B cell (primary cell): ENCODE data around the gene EGFR. TPM values are rescaled to one million over a fixed set of nuclear protein-coding genes. Genes with fewer than 3 reads are reported as not detected.

Experiments used
- ATAC-seq: fragments of 200-7000 bp; cut with Tn5 transposase; one replicate; pipeline ENCODE4 v1.10.0; 2021; ENCODE audit warnings: low read depth, mild to moderate bottlenecking, moderate number of reproducible peaks, moderate library complexity
- CTCF ChIA-PET: fragments of 350-600 bp; sonication (Branson Sonifier 250); formaldehyde crosslinking; loops from one replicate; lab custom pipeline; 2021; ENCODE audit warnings: antibody characterized with exemption, inconsistent platforms; lab: Charles Lee
- POLR2A ChIA-PET: fragments of 350-600 bp; sonication (Branson Sonifier 250); formaldehyde crosslinking; loops from one replicate; lab custom pipeline; 2021; ENCODE audit warnings: antibody characterized with exemption; lab: Charles Lee
- DNase-seq: peaks from one replicate; pipeline ENCODE4 v3.0.0; 2013
- H2AFZ ChIP-seq: 2 replicates; pipeline ENCODE4 v1.6.1; 2012; ENCODE audit warnings: mild to moderate bottlenecking, low read depth, low read length; ENCODE audit not compliant: insufficient read depth, poor library complexity, severe bottlenecking
- H3K27ac ChIP-seq, 2 donors: 1 replicate in 1 of 2; 2 replicates in 1 of 2; pipeline ENCODE4 v1.5.1; 2012 to 2013; ENCODE audit warnings: low read length in 2 of 2, mild to moderate bottlenecking in 2 of 2, moderate library complexity in 1 of 2
- H3K27me3 ChIP-seq, 4 experiments: fragments of 200-600 bp in 1 of 4; sonication (generic) in 1 of 4; replicated peaks in 1 of 4; 1 replicate in 2 of 4; 2 replicates in 2 of 4; pipeline versions ENCODE4 v1.6.1 to v1.7.0; 2013 to 2016; ENCODE audit warnings: low read length in 3 of 4, mild to moderate bottlenecking in 2 of 4, mixed read lengths in 1 of 4, moderate library complexity in 1 of 4; ENCODE audit not compliant: insufficient read depth in 4 of 4, control insufficient read depth in 3 of 4; ENCODE audit errors: control extremely low read depth in 1 of 4
- H3K36me3 ChIP-seq, 2 experiments: replicated peaks in 1 of 2; 1 replicate in 1 of 2; 2 replicates in 1 of 2; pipeline versions ENCODE4 v1.6.1 to v1.7.1; 2013; ENCODE audit warnings: low read length in 1 of 2; ENCODE audit not compliant: insufficient read depth in 2 of 2, control insufficient read depth in 1 of 2; ENCODE audit errors: control extremely low read depth in 1 of 2, extremely low read depth in 1 of 2
- H3K4me1 ChIP-seq, 2 donors: fragments of 200-600 bp in 1 of 2; sonication (generic) in 1 of 2; 1 replicate in 1 of 2; 2 replicates in 1 of 2; pipeline versions ENCODE4 v1.5.1 to v1.6.1; 2013 to 2017; ENCODE audit warnings: low read length in 2 of 2; ENCODE audit not compliant: control insufficient read depth in 2 of 2, insufficient read depth in 2 of 2
- H3K4me2 ChIP-seq: replicated peaks from 2 replicates; pipeline ENCODE3; 2012; ENCODE audit warnings: mild to moderate bottlenecking, low read depth, low read length; ENCODE audit not compliant: poor library complexity, severe bottlenecking
- H3K4me3 ChIP-seq, 5 experiments: fragments of 200-600 bp in 1 of 5; sonication (generic) in 1 of 5; 1 replicate in 3 of 5; 2 replicates in 2 of 5; pipeline versions ENCODE4 v1.5.1 to v1.7.0; 2011 to 2016; ENCODE audit warnings: low read length in 4 of 5, mild to moderate bottlenecking in 4 of 5, low read depth in 2 of 5, control low read depth in 1 of 5, moderate library complexity in 1 of 5; ENCODE audit not compliant: insufficient read depth in 1 of 5; ENCODE audit errors: control extremely low read depth in 1 of 5, extremely low read depth in 1 of 5
- H3K79me2 ChIP-seq: fragments of 200-600 bp; sonication (generic); one replicate; pipeline ENCODE4 v1.6.0; 2016; ENCODE audit warnings: low read length; ENCODE audit not compliant: control insufficient read depth, insufficient read depth
- H3K9ac ChIP-seq: fragments of 200-600 bp; sonication (generic); 2 replicates; pipeline ENCODE4 v1.6.1; 2017; ENCODE audit warnings: mild to moderate bottlenecking, low read length, moderate library complexity
- H3K9me3 ChIP-seq, 3 donors: one replicate each; pipeline versions ENCODE4 v1.6.1 to v1.7.1; 2013; ENCODE audit warnings: low read length in 2 of 3; ENCODE audit not compliant: control insufficient read depth in 2 of 3, insufficient read depth in 1 of 3; ENCODE audit errors: control extremely low read depth in 1 of 3
- H4K20me1 ChIP-seq: 2 replicates; pipeline ENCODE4 v1.6.0; 2012; ENCODE audit warnings: mild to moderate bottlenecking, low read length; ENCODE audit not compliant: insufficient read depth, control insufficient read depth, poor library complexity, severe bottlenecking
- H3K27ac Mint-ChIP-seq: one replicate; pipeline ENCODE4 v1.8.0; 2021; ENCODE audit warnings: mixed read lengths
- H3K27me3 Mint-ChIP-seq: one replicate; pipeline ENCODE4 v1.8.0; 2021; ENCODE audit warnings: mixed read lengths
- H3K4me1 Mint-ChIP-seq: one replicate; pipeline ENCODE4 v1.8.0; 2021; ENCODE audit warnings: mixed read lengths
- H3K4me3 Mint-ChIP-seq: one replicate; pipeline ENCODE4 v1.8.0; 2021; ENCODE audit warnings: mixed read lengths
- H3K9me3 Mint-ChIP-seq: one replicate; pipeline ENCODE4 v1.8.0; 2022; ENCODE audit warnings: mixed read lengths; ENCODE audit not compliant: insufficient read depth
- CTCF ChIP-seq: fragments of 200-600 bp; IDR thresholded peaks from one replicate; pipeline ENCODE4 v1.8.0; 2022; ENCODE audit warnings: antibody characterized with exemption, mild to moderate bottlenecking
- EZH2 ChIP-seq: IDR thresholded peaks from 2 replicates; pipeline ENCODE4 v1.6.1; 2012; ENCODE audit warnings: borderline replicate concordance, low read depth, mild to moderate bottlenecking, moderate library complexity, low read length; ENCODE audit not compliant: insufficient read depth, poor library complexity, severe bottlenecking
- WGBS: methylation state at CpG from one replicate; pipeline ENCODE4 v1.1.5; 2013; ENCODE audit warnings: missing lambda C conversion rate; ENCODE audit not compliant: insufficient coverage; 5-methylcytosine and 5-hydroxymethylcytosine counted together
- intact Hi-C: fragments of 100-400 bp; cut with micrococcal nuclease; formaldehyde crosslinking; loops from one replicate; pipeline ENCODE4 v1.10.0; 2022
- polyA plus RNA-seq: library from polyadenylated mRNA; depleted of rRNA; stranded (reverse); fragments of >200 nt; gene quantifications from 2 replicates; pipeline ENCODE4 v1.2.3, GENCODE V29; 2012
- total RNA-seq, 2 donors: library from RNA; stranded (reverse); fragments of 120-200 nt in 1 of 2; gene quantifications; 1 replicate in 1 of 2; 2 replicates in 1 of 2; pipeline versions ENCODE4 v1.2.3 to v1.2.4, GENCODE V29; 2013 to 2022

EGFR gene
- total and polyA plus RNA-seq, 2 donors (not counting 1 experiment from before 2014, with no cell fraction given), result not detected

- ChIA-PET CTCF (no interaction called here), POLR2A (no interaction called here)
- Histone ChIP-seq H3K36me3 (no peaks in the 10 kb centered on the region), H3K79me2 (no peaks in the 10 kb centered on the region), H2AFZ (no peak overlapping the region), H3K4me2 (no peak overlapping the region), H3K9me3 (peaks cover 0 to 11% (median 0%) of the 10 kb centered on the region in 3 donors), H3K4me3 (no peak overlapping the region), H3K27me3 (no peaks in the 10 kb centered on the region), H3K27ac (no peak overlapping the region), H3K9ac (no peak overlapping the region), H4K20me1 (no peaks in the 10 kb centered on the region), H3K4me1 (no peaks in the 10 kb centered on the region)
- ATAC-seq, result no peak
- intact Hi-C loops, result no loop called here
- Mint-ChIP-seq H3K4me1 (no peaks in the 10 kb centered on the region), H3K4me3 (no peak overlapping the region), H3K9me3 (peaks cover 4% of the 10 kb centered on the region), H3K27me3 (peaks cover 37% of the 10 kb centered on the region), H3K27ac (no peak overlapping the region)
- TF ChIP-seq CTCF (no peak), EZH2 (no peak)
- DNase-seq, result no peak
- WGBS, result 80% methylated on average over 3 of the region's 8 CpGs
Observed at GRCh38 chr7:55147101-55147500, 128.3 kb downstream of the EGFR start.

- Histone ChIP-seq H4K20me1 (no peaks in the 10 kb centered on the region), H3K4me3 (no peak overlapping the region), H3K9me3 (peaks cover 0 to 13% (median 0%) of the 10 kb centered on the region in 3 donors), H2AFZ (no peak overlapping the region), H3K4me2 (no peak overlapping the region), H3K27ac (no peak overlapping the region), H3K9ac (no peak overlapping the region), H3K4me1 (no peaks in the 10 kb centered on the region), H3K79me2 (no peaks in the 10 kb centered on the region), H3K27me3 (no peaks in the 10 kb centered on the region), H3K36me3 (no peaks in the 10 kb centered on the region)
- Mint-ChIP-seq H3K4me3 (no peak overlapping the region), H3K4me1 (no peaks in the 10 kb centered on the region), H3K27ac (no peak overlapping the region), H3K9me3 (peaks cover 4% of the 10 kb centered on the region), H3K27me3 (peaks cover 37% of the 10 kb centered on the region)
- ChIA-PET POLR2A (no interaction called here), CTCF (no interaction called here)
- intact Hi-C loops, result no loop called here
- WGBS, result no CpG with 5 or more reads among the region's 2 CpGs
- no peak for TF ChIP-seq EZH2
- TF ChIP-seq CTCF, result no peak
- no peak for DNase-seq
- ATAC-seq, result no peak
Observed at GRCh38 chr7:55147736-55148135, 128.9 kb downstream of the EGFR start.
